Measurements from ENCODE around the gene FSTL4. TPM values are rescaled to one million over a fixed set of nuclear protein-coding genes. Genes with fewer than 3 reads are reported as not detected.
"Not testable (repeated sequence)": the region's sequence is repeated elsewhere in the genome, so short reads cannot be mapped to it uniquely, and the experiment has no call there.

Gene FSTL4
- total and polyA plus RNA-seq, 12 donors = 0.01 to 0.42 (median 0.38) TPM; not detected in 6

- no peak overlapping the region for H3K27ac ChIP-seq
- no peaks in the 10 kb centered on the region for H3K9me3 ChIP-seq
- H3K4me1 ChIP-seq = no peaks in the 10 kb centered on the region
- intact Hi-C loops (cut with DNase I) = no loop called here
- peaks cover 0 to 13% (median 0%) of the 10 kb centered on the region in 7 donors for H3K27me3 ChIP-seq
- no peak for DNase-seq
- no peak overlapping the region for H3K4me3 ChIP-seq
- no peak for ATAC-seq
- 88 to 91% methylated on average over 8 of the region's 8 CpGs for WGBS, 2 donors
- TF ChIP-seq CTCF (IDR thresholded peaks at IDR 0.05) = no peak
- no peaks in the 10 kb centered on the region for H3K36me3 ChIP-seq
Measured at GRCh38 chr5:133192716-133193115, 419.6 kb downstream of the FSTL4 start.

- WGBS, 2 donors = 71 to 78% methylated on average over 4 of the region's 4 CpGs
- intact Hi-C loops (cut with DNase I) = no loop called here
- Histone ChIP-seq H3K4me1 (no peaks in the 10 kb centered on the region), H3K4me3 (no peak overlapping the region), H3K9me3 (no peaks in the 10 kb centered on the region), H3K27ac (no peak overlapping the region), H3K27me3 (peaks cover 0 to 17% (median 0%) of the 10 kb centered on the region in 7 donors), H3K36me3 (no peaks in the 10 kb centered on the region)
- ATAC-seq (no peak), DNase-seq (no peak)
- no peak for TF ChIP-seq CTCF (IDR thresholded peaks at IDR 0.05)
Measured at GRCh38 chr5:133189881-133190280, 422.5 kb downstream of the FSTL4 start.

- no peaks in the 10 kb centered on the region for H3K36me3 ChIP-seq
- TF ChIP-seq CTCF (IDR thresholded peaks at IDR 0.05) = no peak
- H3K27ac ChIP-seq = no peak overlapping the region
- no peak overlapping the region for H3K4me3 ChIP-seq
- intact Hi-C loops (cut with DNase I) = no loop called here
- no peak for ATAC-seq
- H3K27me3 ChIP-seq = no peaks in the 10 kb centered on the region
- DNase-seq = no peak
- no peaks in the 10 kb centered on the region for H3K4me1 ChIP-seq
- no peaks in the 10 kb centered on the region for H3K9me3 ChIP-seq
Measured at GRCh38 chr5:133179405-133179804, 432.9 kb downstream of the FSTL4 start.

GRCh38 chr5:133170756-133171387 is 441.5 kb downstream of the FSTL4 start:
- WGBS, 2 donors = 71 to 77% methylated on average over 9 of the region's 9 CpGs
- H3K36me3 ChIP-seq; DNase-seq; H3K4me1 ChIP-seq; intact Hi-C loops (cut with DNase I); ATAC-seq; H3K27ac ChIP-seq; H3K4me3 ChIP-seq: not testable (repeated sequence)
- peaks cover 0 to 11% (median 4%) of the 10 kb centered on the region in 7 donors for H3K27me3 ChIP-seq
- H3K9me3 ChIP-seq = peaks cover 0 to 18% (median 0%) of the 10 kb centered on the region in 11 donors

GRCh38 chr5:133164759-133165158 is 447.6 kb downstream of the FSTL4 start:
- intact Hi-C loops (cut with DNase I) = no loop called here
- Histone ChIP-seq H3K27ac (no peak overlapping the region), H3K4me1 (no peaks in the 10 kb centered on the region), H3K36me3 (no peaks in the 10 kb centered on the region), H3K9me3 (peaks cover 0 to 16% (median 0%) of the 10 kb centered on the region in 11 donors), H3K4me3 (no peak overlapping the region), H3K27me3 (no peaks in the 10 kb centered on the region)
- ATAC-seq = no peak
- no peak for TF ChIP-seq CTCF (IDR thresholded peaks at IDR 0.05)
- WGBS, 2 donors = 63 to 66% methylated on average over 2 of the region's 2 CpGs
- no peak for DNase-seq

Data from heart right ventricle (tissue), 16 donors.